Gastroesophageal sphincter (tissue), 4 donors: Measurements from ENCODE around the gene FOXO3. TPM values are rescaled to one million over a fixed set of nuclear protein-coding genes. Genes with fewer than 3 reads are reported as not detected.

Source experiments
- ATAC-seq: fragments of 150-250 bp; one replicate; pipeline ENCODE4 v1.9.1; 2016; ENCODE audit warnings: mild to moderate bottlenecking, moderate library complexity
- H3K27ac ChIP-seq, 4 donors: fragments of 200-600 bp; sonication (generic) in 3 of 4; 1 replicate in 3 of 4; 2 replicates in 1 of 4; pipeline ENCODE4 v1.5.1; 2016 to 2019
- H3K27me3 ChIP-seq: fragments of 200-600 bp; sonication (generic); one replicate; pipeline ENCODE4 v1.5.1; 2019
- H3K36me3 ChIP-seq, 2 donors: fragments of 200-600 bp; sonication (generic); one replicate each; pipeline ENCODE4 v1.5.1; 2019; ENCODE audit warnings: control low read depth in 1 of 2
- H3K4me1 ChIP-seq, 3 donors: fragments of 200-600 bp; sonication (generic); 1 replicate in 2 of 3; 2 replicates in 1 of 3; pipeline ENCODE4 v1.5.1; 2016 to 2019; ENCODE audit warnings: control low read depth in 2 of 3
- H3K4me3 ChIP-seq, 2 donors: fragments of 200-600 bp; sonication (generic); one replicate each; pipeline ENCODE4 v1.5.1; 2019; ENCODE audit warnings: mild to moderate bottlenecking in 1 of 2, moderate library complexity in 1 of 2
- H3K9me3 ChIP-seq, 3 donors: fragments of 200-600 bp; sonication (generic); one replicate each; pipeline ENCODE4 v1.5.1; 2017 to 2019; ENCODE audit warnings: control low read depth in 2 of 3
- CTCF ChIP-seq, 4 experiments: fragments of 200-600 bp in 2 of 4; fragments of 450-650 bp in 2 of 4; sonication (generic) in 1 of 4; IDR thresholded peaks; one replicate each; pipeline ENCODE4 v1.5.1; 2017 to 2019; ENCODE audit warnings: antibody characterized with exemption in 4 of 4, mild to moderate bottlenecking in 2 of 4, moderate library complexity in 2 of 4
- EP300 ChIP-seq: sonication (generic); formaldehyde crosslinking; IDR thresholded peaks from one replicate; pipeline ENCODE4 v1.6.1; 2017; ENCODE audit warnings: antibody characterized with exemption, mild to moderate bottlenecking
- POLR2A ChIP-seq, 2 donors: fragments of 450-650 bp; IDR thresholded peaks; one replicate each; pipeline ENCODE4 v1.6.1; 2017; ENCODE audit warnings: antibody characterized with exemption in 2 of 2, mild to moderate bottlenecking in 2 of 2, moderate library complexity in 1 of 2
- POLR2AphosphoS5 ChIP-seq: sonication (generic); formaldehyde crosslinking; IDR thresholded peaks from one replicate; pipeline ENCODE4 v1.6.1; 2017; ENCODE audit warnings: antibody characterized with exemption
- WGBS, 2 donors: methylation state at CpG; one replicate each; pipeline ENCODE4 v1.1.5; 2018; ENCODE audit warnings: low coverage in 1 of 2; 5-methylcytosine and 5-hydroxymethylcytosine counted together
- total RNA-seq, 4 donors: library from RNA; depleted of rRNA; stranded (reverse); fragments of >200 nt; gene quantifications; one replicate each; pipeline ENCODE4 v1.1.0, GENCODE V29; 2016

FOXO3 gene
- total RNA-seq, 4 donors from 2014 or later, result 93.7 to 122 (median 114) TPM

GRCh38 chr6:108652375-108652774, 91.7 kb downstream of the FOXO3 start:
- H3K27me3 ChIP-seq, result no peaks in the 10 kb centered on the region
- TF ChIP-seq POLR2A (IDR thresholded peaks at IDR 0.05), result no peak
- no peak for TF ChIP-seq POLR2AphosphoS5
- TF ChIP-seq CTCF (IDR thresholded peaks at IDR 0.05), result no peak
- no peak for TF ChIP-seq EP300
- H3K4me3 ChIP-seq, result no peak overlapping the region
- H3K36me3 ChIP-seq, result peaks cover 0 to 5% of the 10 kb centered on the region in 2 donors
- peak overlapping the region; percentile 82 to 93 (median 91) for H3K27ac ChIP-seq
- peaks cover 60 to 100% (median 63%) of the 10 kb centered on the region in 3 donors for H3K4me1 ChIP-seq
- H3K9me3 ChIP-seq, result no peaks in the 10 kb centered on the region
- ATAC-seq, result no peak

DNA sequence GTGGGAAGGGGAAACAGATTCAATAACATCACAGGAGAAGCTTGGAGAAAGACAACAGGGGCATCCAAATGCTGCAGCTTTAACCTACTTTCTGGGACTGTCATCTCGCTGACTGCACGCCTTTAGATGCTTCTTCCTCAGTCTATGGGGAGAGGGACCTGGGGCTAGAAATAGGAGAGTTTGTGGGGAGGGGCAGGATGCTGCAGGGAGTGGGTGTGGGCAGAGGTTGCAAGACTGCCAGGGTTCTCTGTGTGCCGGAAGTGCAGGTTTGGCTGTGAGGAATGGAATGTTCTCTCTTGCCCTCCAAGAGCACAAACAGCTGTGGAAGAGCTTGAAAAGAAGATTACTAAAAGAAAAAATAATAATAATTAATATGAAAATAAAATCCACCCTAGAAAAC, 93.2 kb downstream of the FOXO3 start:
- no peaks in the 10 kb centered on the region for H3K36me3 ChIP-seq
- H3K27me3 ChIP-seq, result no peaks in the 10 kb centered on the region
- no peak overlapping the region for H3K4me3 ChIP-seq
- ATAC-seq, result peak; percentile 78
- 20 to 33% methylated on average over 3 of the region's 3 CpGs for WGBS, 2 donors
- TF ChIP-seq POLR2AphosphoS5, result peak; percentile 98
- TF ChIP-seq POLR2A (IDR thresholded peaks at IDR 0.05), result no peak
- no peak for TF ChIP-seq CTCF (IDR thresholded peaks at IDR 0.05)
- TF ChIP-seq EP300, result peak; percentile 80
- H3K9me3 ChIP-seq, result no peaks in the 10 kb centered on the region
- peak overlapping the region; percentile 82 to 93 (median 91) for H3K27ac ChIP-seq
- H3K4me1 ChIP-seq, result peaks cover 62 to 100% (median 62%) of the 10 kb centered on the region in 3 donors

DNA sequence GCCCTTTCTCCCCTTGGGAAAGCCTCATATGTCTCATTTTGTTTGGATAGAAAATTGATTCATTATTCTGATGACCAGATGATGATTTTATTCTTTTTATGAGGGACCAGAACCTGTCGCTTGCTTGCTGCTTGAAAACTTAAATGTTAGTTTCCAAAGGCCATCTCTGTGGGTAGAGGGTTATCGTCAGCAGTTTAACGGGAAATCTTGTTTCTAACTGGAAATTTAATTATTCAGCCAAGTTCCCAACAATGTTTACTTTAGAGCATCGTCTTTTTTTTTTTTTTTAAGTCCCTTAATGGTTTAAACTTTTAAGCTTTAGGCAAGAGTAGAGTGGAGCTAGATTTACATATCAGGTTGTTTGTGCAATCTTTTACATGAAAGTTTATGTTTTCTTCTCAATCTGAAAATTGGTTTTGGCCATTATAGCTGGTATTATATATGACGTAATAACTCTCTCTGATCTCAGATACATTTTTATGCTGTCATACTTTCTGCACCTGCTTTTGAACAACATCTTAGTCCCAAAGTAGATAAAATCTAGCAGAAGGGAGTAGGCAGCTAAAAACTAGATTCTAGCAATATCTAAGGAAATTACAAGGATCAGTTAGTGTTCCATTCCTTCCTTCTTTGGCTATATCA, 93.9 kb downstream of the FOXO3 start:
- Histone ChIP-seq H3K4me3 (peak overlapping the region in 1 of 2 donors; percentile 12), H3K36me3 (no peaks in the 10 kb centered on the region), H3K27ac (peak overlapping the region; percentile 82 to 93 (median 91)), H3K9me3 (no peaks in the 10 kb centered on the region), H3K27me3 (no peaks in the 10 kb centered on the region), H3K4me1 (peaks cover 59 to 99% (median 61%) of the 10 kb centered on the region in 3 donors)
- no peak for ATAC-seq
- TF ChIP-seq CTCF (IDR thresholded peaks at IDR 0.05) (no peak), POLR2AphosphoS5 (peak; percentile 81)
- 15 to 28% methylated on average over 5 of the region's 5 CpGs for WGBS, 2 donors

DNA sequence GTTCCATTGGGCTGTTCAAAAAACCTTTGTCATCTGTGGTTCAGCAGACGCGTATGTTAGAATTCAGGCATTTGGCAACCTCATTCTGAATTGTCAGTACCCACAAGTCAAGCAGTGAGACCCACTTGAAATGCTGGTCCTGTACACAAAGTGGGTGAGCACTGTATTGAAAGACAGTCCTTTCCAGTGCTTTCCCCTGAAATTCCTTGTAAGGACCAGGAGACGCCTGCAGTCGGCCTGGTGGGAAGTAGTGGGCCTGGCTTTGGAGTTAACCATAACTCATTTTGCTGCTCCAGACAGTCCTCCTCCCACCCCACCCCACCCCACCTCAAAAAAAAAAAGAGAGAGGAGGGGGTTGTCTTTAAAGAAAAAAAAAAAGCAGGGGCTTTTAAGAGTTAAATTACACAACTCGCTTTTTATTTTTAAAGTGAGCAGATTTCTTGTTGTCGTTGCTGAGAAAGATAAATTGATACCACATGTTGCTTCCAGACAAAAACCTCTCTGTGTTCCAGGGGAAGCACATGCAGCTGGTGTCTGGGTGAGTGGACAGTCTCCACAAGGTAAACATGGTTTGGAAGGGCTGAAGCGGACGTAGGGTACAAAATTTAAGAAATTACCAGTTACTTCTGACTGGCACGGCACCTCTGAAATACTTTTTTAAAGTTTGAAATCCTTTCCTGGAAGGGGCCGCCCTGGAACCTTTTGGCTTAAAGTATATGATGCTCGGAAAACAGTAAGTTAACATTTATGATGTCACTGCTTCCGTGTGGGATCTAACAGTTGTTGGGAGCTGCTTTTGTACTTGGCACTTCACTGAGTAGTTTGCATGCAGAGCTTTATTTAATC, 95.3 kb downstream of the FOXO3 start:
- no peaks in the 10 kb centered on the region for H3K27me3 ChIP-seq
- peaks cover 47 to 99% (median 48%) of the 10 kb centered on the region in 3 donors for H3K4me1 ChIP-seq
- TF ChIP-seq POLR2A (IDR thresholded peaks at IDR 0.05) (no peak), POLR2AphosphoS5 (peak; percentile 90), CTCF (IDR thresholded peaks at IDR 0.05) (no peak), EP300 (no peak)
- H3K4me3 ChIP-seq, result peak overlapping the region; percentile 29 to 41
- H3K27ac ChIP-seq, result peak overlapping the region; percentile 82 to 93 (median 91)
- no peaks in the 10 kb centered on the region for H3K36me3 ChIP-seq
- 20 to 26% methylated on average over 10 of the region's 12 CpGs for WGBS, 2 donors
- ATAC-seq, result peak; percentile 24
- H3K9me3 ChIP-seq, result no peaks in the 10 kb centered on the region
